Calu3 (cell line): ENCODE results near the gene DNAI1. TPM values are rescaled to one million over a fixed set of nuclear protein-coding genes. Genes with fewer than 3 reads are reported as not detected.
A peak's percentile ranks its signal among the peaks of the same experiment; 100 is the strongest.

Experiments used
- BruUV-seq: library from RNA; stranded (reverse); fragments of 400-500 nt; replicated peaks from 2 replicates; lab custom pipeline; 2021; lab: Mats Ljungman, UMichigan
- CTCF ChIA-PET: fragments of 300-600 bp; sonication (Branson Sonifier 250); formaldehyde crosslinking; loops from one replicate; lab custom pipeline; 2022; ENCODE audit warnings: antibody characterized with exemption; lab: Charles Lee
- DNase-seq: peaks from one replicate; pipeline ENCODE4 v3.0.0; 2022
- H3K27ac Mint-ChIP-seq: one replicate; pipeline ENCODE4 v1.8.0; 2022; ENCODE audit warnings: mixed read lengths; ENCODE audit not compliant: unreplicated experiment
- H3K27me3 Mint-ChIP-seq: one replicate; pipeline ENCODE4 v1.8.0; 2022; ENCODE audit warnings: mixed read lengths; ENCODE audit not compliant: unreplicated experiment
- H3K36me3 Mint-ChIP-seq: one replicate; pipeline ENCODE4 v1.8.0; 2022; ENCODE audit warnings: mild to moderate bottlenecking, moderate library complexity, mixed read lengths; ENCODE audit not compliant: insufficient read depth, unreplicated experiment
- H3K4me1 Mint-ChIP-seq: one replicate; pipeline ENCODE4 v1.8.0; 2022; ENCODE audit warnings: mild to moderate bottlenecking, low read depth, mixed read lengths; ENCODE audit not compliant: unreplicated experiment
- H3K4me3 Mint-ChIP-seq: one replicate; pipeline ENCODE4 v1.8.0; 2022; ENCODE audit warnings: mild to moderate bottlenecking, low read depth, moderate library complexity, mixed read lengths; ENCODE audit not compliant: unreplicated experiment
- H3K9me3 Mint-ChIP-seq: one replicate; pipeline ENCODE4 v1.8.0; 2022; ENCODE audit warnings: low read depth, mixed read lengths; ENCODE audit not compliant: unreplicated experiment
- intact Hi-C: fragments of 100-400 bp; cut with micrococcal nuclease; formaldehyde crosslinking; loops from one replicate; pipeline ENCODE4 v1.10.0; 2022; ENCODE audit not compliant: unreplicated experiment
- total RNA-seq: library from RNA; stranded (reverse); gene quantifications from 2 replicates; pipeline ENCODE4 v1.2.3, GENCODE V29; 2022
- TF ChIP-seq, protein P1 (sequence below): fragments of 200-600 bp; IDR thresholded peaks from one replicate; pipeline ENCODE4 v1.8.0; 2022; ENCODE audit warnings: antibody characterized with exemption; ENCODE audit not compliant: unreplicated experiment

The DNAI1 gene
- total RNA-seq, 1 experiment from 2014 or later: not detected

DNA sequence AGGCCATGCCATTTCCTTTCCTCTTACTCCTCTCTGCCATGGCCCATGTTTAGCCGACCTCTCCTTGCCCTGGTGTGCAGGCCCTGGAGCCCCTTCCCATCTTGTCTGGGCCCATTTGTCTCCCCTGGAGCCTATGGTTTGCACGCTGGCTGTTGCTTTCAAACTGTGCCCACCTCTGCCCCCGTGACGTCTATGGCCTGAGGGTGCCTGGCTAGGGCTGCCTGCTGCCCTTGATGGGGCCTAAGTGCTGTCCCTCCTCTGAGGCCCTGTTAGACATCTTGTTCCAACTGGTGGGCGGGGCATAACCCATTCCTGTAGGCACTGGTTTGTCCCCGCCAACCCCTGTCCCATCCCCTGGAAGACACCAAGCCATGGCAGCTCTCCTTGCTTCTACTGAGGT lies 86.9 kb downstream of the DNAI1 start:
- DNase-seq: no peak
- no TSS peak for BruUV-seq
- CTCF ChIA-PET: no interaction called here
- TF ChIP-seq, protein P1, sequence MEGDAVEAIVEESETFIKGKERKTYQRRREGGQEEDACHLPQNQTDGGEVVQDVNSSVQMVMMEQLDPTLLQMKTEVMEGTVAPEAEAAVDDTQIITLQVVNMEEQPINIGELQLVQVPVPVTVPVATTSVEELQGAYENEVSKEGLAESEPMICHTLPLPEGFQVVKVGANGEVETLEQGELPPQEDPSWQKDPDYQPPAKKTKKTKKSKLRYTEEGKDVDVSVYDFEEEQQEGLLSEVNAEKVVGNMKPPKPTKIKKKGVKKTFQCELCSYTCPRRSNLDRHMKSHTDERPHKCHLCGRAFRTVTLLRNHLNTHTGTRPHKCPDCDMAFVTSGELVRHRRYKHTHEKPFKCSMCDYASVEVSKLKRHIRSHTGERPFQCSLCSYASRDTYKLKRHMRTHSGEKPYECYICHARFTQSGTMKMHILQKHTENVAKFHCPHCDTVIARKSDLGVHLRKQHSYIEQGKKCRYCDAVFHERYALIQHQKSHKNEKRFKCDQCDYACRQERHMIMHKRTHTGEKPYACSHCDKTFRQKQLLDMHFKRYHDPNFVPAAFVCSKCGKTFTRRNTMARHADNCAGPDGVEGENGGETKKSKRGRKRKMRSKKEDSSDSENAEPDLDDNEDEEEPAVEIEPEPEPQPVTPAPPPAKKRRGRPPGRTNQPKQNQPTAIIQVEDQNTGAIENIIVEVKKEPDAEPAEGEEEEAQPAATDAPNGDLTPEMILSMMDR: no peak
- Mint-ChIP-seq H3K27ac (no peak overlapping the region), H3K9me3 (no peaks in the 10 kb centered on the region), H3K27me3 (peaks cover 48% of the 10 kb centered on the region), H3K4me1 (no peaks in the 10 kb centered on the region), H3K36me3 (no peaks in the 10 kb centered on the region), H3K4me3 (no peak overlapping the region)
- intact Hi-C loops: loop anchor here (5.0 kb wide), 2 partner anchors 47 to 143 kb away; no protein-coding TSS in a partner anchor

DNA sequence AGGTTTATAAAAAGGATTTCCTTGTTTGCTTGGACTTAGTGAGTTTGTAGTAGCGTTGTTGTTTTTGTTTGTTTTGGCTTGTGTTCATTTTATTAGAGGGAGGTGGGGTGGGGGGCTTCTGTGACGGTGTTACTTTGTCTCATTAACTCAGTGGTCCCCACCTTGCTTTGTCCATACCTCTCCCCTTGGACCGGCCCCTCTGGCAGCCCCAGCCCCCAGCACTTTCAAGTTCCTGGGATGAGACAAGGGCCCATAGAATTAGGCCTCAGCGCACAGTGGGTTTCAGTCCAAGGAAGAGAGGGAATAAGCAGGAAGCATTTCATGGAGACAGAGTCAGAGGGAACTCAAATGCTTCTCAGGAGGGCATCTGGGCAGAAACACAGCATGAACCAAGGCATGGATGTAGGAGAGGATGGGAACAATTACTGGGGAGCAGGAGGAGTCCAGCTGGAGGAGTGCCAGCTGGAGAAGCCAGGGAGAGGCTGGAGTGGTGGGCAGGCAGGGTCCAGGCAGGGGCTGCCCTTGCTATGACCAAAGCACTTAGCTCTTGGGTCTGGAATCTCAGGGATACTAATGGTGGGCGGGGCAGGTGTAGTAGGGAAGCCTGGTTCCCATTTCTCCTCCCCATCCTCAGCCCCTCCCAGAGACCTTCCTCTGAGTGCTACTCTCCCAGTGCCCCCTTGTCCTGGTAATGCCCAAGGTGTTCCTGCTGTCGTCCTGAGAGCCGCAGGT lies 87.7 kb downstream of the DNAI1 start:
- no peaks in the 10 kb centered on the region for H3K36me3 Mint-ChIP-seq
- H3K27ac Mint-ChIP-seq: no peak overlapping the region
- no peak overlapping the region for H3K4me3 Mint-ChIP-seq
- TF ChIP-seq, protein P1: no peak
- no peaks in the 10 kb centered on the region for H3K4me1 Mint-ChIP-seq
- H3K9me3 Mint-ChIP-seq: no peaks in the 10 kb centered on the region
- BruUV-seq: no TSS peak
- intact Hi-C loops: loop anchor here (5.0 kb wide), 2 partner anchors 46 to 144 kb away; no protein-coding TSS in a partner anchor
- DNase-seq: no peak
- H3K27me3 Mint-ChIP-seq: peaks cover 48% of the 10 kb centered on the region
- CTCF ChIA-PET: interaction anchor here (0.9 kb wide), 1 partner anchor 142 kb away, joined by 4 read pairs; no protein-coding TSS in a partner anchor

DNA sequence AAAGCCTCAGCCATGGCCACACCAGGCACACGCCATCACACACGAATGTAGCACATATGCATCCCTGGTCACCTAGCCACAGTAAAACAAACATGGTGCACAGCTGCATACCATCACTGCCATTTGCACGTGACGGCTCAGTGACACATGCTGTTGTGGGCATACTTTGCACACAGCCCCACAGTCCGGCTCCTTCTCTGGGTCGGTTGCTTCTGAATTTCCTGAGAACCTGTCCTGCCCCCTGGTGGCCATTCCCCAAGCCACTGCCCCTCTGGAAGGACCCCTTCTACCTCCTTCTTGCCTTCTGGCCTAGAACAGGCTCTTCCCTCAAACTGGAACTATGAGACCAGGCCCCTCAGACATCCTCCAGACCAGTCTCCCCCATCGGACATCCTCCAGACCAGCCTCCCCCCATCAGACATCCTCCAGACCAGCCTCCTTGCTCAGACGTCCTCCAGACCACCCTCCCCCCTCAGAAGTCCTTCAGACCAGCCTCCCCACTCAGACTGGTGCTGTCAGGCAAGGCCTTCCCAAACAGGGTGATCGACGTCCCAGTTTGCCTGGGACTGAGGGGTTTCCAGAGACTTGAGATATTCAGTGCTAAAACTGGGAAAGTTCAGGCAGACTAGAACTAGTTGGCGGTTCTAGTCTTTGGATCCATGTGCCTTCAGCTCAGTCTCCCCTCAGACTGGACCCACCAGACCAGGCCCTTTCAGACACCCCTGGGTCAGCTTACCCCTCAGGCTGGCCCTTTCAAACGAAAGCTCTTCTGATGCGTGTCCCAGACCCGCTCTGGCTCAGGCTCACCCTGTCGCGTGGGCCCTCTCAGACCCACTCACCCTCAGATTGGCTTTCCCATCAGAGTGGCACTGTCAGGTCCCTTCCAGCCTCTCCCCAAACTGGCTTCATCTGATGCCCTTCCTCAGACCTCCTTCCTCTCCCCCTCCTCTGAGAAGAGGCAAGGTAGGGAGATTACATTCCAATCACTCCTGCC lies 88.5 kb downstream of the DNAI1 start:
- TF ChIP-seq, protein P1: peak; percentile 61
- no peak overlapping the region for H3K4me3 Mint-ChIP-seq
- no peak overlapping the region for H3K27ac Mint-ChIP-seq
- intact Hi-C loops: loop anchor here (1.0 to 5.0 kb wide), 3 partner anchors 45 to 145 kb away; no protein-coding TSS in a partner anchor
- peaks cover 48% of the 10 kb centered on the region for H3K27me3 Mint-ChIP-seq
- peak; percentile 70 for DNase-seq
- BruUV-seq: no TSS peak
- no peaks in the 10 kb centered on the region for H3K4me1 Mint-ChIP-seq
- CTCF ChIA-PET: interaction anchor here (0.9 to 1.2 kb wide), 4 partner anchors 45 to 143 kb away, joined by 4 to 22 read pairs (median 11); no protein-coding TSS in a partner anchor
- H3K36me3 Mint-ChIP-seq: no peaks in the 10 kb centered on the region
- H3K9me3 Mint-ChIP-seq: no peaks in the 10 kb centered on the region

DNA sequence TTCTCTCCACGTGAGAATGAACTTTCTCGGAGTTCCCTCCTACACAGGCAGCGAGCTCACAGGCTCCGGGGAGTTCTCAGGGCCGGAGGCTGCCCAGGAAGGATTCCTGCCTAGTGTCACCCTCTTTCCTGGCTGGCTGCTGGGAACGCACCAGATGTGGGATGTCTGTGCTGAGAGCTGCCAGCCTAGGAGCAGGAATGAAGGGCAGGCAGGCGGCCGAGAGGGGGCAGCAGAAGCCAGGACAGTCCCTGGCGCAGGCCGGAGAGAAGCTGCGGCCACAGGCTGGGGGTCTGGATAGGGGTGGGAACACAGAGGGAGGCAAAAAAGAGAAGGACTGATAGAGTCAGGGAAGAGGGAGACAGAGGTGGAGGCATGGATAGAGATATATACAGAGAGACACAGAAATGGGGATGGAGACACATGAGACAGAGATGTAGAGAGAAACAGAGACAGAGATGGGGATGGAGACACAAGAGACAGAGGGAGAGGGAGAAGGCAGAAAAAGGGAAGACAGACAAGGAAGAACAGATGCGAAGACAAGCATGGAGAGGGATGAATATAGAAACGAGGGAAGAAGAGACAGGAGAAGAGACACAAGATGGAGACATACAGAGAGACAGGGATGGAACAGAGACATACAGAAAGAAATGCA lies 89.5 kb downstream of the DNAI1 start:
- DNase-seq: peak; percentile 71
- BruUV-seq: no TSS peak

More for the DNA sequence above, 89.5 kb downstream of the DNAI1 start:
- H3K27me3 Mint-ChIP-seq: peaks cover 48% of the 10 kb centered on the region
- intact Hi-C loops: loop anchor here (1.0 to 5.0 kb wide), 3 partner anchors 44 to 146 kb away; no protein-coding TSS in a partner anchor
- H3K36me3 Mint-ChIP-seq: no peaks in the 10 kb centered on the region
- no peaks in the 10 kb centered on the region for H3K9me3 Mint-ChIP-seq
- CTCF ChIA-PET: interaction anchor here (1.1 to 1.2 kb wide), 3 partner anchors 44 to 144 kb away, joined by 7 to 22 read pairs (median 15); no protein-coding TSS in a partner anchor
- TF ChIP-seq, protein P1: peak; percentile 47
- no peaks in the 10 kb centered on the region for H3K4me1 Mint-ChIP-seq
- no peak overlapping the region for H3K27ac Mint-ChIP-seq
- no peak overlapping the region for H3K4me3 Mint-ChIP-seq
